Activated naive CD4-positive, alpha-beta T cell treated with anti-CD3 and anti-CD28 coated beads, Interleukin-2, amount 50 U/mL, for 16 hours (primary cell): ENCODE data around the gene STUM.

Source experiments
- DNase-seq: peaks from one replicate; pipeline ENCODE4 v3.0.0-alpha.2; 2020

The STUM gene

DNA sequence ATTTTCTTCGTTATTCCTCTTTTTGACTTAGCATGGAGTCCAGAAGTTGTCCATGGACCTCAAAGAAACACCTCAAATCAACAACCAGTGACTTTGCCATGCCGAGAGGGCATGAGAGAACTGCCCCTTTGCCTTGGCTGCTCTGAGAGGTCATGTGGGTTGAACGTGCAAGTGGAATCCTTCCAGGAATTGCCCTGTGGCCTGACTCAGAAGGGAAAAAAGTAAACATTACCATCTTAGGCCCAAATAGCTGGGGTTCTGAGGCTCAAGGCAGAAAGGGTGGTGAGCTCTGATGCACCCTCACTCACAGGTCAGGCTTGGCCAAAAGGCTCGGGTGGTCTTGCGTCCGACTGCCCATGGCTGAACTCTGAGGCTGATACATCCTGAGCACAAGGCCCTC is 15.1 kb downstream of the STUM start:
- no peak for DNase-seq

DNA sequence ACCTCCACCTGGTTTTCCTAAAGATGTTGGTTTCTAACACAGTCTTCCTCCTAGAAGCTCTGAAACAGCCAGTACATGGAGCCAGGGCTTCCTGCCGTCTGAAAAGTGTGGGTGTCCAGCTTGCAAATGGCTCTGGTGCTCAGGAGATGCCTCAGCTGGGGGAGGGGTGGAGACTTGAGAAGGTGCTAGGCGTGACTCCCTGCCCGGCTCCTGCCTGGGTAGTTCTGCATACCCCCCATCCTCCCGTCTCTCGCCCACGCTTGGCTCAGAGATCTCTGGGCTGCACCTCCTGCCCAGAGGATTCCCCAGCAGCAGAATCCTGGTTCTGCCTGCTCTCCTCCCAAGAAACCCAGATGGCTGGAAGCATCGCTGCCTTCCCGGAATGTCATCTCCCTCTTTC is 16.9 kb downstream of the STUM start:
- DNase-seq = no peak

DNA sequence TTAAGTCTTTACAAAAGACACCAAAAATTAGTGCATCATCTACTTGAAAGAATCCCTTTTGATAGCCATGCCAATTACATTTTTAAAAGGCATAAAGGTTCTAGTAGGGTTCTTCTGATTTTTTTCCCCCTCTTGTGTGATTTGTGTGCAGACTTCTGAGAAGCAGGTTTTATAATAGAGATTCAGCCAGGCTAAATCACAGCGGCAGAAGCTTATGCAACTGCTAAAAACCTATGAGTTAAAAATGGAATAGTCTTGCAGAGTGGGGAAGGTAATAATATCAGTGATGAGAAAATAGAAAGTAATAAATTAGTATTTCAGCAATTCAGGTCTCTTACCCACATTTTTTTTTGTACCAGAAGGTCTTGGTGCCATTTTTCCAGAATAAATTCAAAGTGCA is 17.7 kb downstream of the STUM start:
- DNase-seq = no peak

DNA sequence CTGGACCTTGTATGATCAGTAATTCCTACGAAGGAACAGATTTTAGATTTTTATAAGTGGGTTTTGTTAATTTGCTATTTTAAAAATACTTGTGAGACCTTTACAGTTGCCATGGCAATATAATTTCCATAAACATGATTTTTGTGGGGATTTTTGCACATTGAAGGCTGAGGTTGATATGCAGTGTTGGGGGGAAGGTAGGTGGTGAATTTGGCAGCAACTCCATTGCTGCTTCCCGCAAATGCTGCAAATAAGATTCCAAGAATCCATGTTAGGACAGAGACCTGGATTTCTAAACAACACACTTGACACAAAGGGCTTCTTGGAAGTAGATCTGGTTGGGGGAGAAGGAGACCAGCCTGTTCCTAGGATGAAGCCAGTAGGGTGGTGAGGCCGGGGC is 18.2 kb downstream of the STUM start:
- no peak for DNase-seq

DNA sequence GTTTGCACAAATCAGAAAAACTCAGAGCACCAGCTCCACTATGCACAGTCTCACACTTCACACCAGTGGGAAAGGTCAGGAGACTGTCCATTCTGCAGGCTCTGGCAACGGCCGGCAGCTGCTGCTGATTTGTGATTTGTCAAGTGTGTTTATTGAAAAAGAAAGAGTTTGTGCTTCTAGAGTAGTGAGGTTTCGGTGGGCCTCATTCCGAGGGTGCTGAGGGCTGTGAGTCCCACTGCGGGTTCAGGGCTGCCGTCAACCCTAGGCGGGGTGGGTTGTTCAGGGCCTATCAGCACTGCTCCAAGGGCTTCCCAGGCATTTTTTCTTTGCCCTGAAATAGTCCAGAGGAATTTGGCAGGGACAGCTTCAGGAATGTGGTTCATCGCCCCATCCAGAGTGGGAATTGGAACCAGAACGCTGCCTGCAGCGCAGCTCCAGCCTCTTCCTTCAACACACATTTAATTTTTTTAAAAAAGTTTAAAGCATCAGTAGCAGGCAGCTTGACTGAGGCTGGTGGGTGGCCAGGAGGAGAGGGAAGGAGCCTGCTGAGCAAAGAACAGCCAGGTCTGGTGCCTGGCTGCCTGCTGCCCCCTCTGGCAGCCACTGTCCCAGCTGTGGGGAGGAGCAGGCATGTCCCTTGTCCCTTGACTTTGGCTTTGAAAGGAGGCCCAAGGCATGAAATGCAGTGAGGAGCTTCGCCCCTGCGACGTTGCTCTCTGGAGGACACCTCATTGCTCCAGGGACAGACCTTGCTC is 19.7 kb downstream of the STUM start:
- no peak for DNase-seq

DNA sequence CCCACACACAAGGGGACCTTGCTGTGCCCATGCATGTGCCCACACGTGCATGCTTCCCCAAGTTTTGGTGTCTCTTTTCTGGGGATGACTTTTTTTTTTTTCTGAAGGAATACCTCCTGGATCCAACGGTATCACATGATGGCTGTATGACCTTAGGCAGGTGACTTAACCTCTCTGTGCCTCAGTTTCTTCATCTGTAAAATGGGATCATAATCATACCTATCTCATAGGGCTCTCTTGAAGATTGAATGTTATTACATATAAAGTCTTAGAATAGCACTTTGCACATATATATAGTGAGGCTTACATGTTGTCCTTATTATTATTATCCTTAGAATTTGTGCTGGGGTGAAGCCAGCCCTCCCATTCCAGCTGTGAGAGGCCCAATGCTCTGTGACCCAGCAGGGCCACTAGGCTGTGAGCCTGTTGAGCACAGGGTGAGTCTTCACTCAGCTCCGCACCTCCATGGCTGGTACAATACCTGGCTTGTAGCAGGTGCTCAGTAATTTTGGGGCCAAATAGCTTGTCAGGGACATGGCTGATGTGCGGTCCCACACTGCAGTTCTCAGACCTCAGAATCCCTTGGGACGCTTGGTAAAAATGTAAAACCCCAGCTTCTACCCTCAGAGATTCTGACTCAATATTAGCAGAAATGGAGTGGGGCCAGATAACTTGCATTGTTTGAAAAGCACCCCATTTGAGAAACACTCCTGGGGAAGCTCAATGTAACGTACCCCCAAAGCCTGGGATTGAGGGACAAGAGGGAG is 20.6 kb downstream of the STUM start:
- DNase-seq = no peak

DNA sequence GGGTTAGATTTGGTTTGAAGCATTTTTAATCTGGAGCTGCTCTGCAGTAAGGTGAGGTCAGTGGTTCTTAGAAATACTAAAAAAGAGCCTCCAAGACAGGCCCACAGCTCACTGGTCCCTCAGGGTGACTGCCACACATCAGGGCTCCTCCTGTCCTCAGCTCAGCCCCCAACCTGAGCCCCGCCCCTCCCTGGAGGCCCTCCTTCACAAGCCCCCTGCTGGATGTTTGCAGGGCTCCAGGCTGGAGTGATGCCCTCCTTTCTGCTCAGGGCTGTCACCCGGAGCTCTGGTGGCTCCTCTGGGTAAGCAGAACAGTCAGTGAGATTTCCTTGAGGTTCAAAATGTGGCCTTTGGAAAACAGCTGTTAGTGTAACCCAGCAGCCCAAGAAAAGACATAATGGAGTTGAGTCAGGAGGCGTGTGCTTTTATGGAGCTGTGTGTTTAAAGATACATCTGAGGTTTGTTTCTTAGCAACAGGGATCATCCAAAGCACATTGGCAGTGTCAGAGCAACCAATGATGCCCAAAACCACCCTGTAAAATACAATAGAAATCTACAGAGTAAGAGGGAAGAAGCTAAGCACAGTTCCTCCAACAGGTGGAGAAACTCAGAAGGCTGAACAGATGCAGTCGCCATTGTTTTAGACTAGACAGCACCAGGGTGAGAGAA is 21.4 kb downstream of the STUM start:
- peak; percentile 32 for DNase-seq

DNA sequence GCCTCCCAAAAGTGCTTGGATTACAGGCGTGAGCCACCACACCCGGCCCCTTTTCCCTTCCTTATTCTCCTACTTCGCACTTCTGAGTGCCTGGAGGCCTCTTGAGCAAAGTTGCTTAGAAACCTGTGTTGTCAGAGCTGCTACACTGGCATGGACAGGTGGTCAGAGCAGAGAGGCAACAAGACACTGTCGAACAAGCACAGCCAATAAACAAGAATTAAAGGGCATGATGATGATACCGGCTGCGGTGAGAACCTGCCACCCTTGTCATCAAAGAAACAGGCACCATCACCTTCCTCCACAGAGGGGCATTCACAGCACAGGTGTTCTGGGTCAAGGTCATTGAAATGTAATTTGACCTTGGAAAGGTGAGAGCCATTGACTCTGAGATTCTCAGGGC is 23.3 kb downstream of the STUM start:
- DNase-seq = no peak

DNA sequence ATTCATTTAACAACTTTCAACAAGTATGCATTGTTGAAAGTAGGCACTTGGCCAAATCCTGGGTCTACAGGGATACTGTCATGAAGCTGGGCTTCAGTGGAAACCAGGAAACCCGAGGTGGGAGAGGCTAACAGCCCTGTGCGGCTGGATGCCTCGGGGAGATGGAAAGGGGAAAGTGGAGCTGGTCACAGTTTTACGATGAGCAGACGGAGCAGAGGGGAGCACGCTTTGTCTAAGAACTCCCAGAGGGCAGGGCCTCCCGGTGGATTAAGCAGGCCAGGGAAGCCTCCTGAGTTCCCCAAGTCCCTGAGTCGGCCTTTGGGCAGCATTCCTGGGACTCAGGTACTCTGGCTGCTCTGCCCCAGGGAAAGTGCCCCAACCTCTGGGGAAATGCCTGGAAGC is 23.8 kb downstream of the STUM start:
- no peak for DNase-seq

DNA sequence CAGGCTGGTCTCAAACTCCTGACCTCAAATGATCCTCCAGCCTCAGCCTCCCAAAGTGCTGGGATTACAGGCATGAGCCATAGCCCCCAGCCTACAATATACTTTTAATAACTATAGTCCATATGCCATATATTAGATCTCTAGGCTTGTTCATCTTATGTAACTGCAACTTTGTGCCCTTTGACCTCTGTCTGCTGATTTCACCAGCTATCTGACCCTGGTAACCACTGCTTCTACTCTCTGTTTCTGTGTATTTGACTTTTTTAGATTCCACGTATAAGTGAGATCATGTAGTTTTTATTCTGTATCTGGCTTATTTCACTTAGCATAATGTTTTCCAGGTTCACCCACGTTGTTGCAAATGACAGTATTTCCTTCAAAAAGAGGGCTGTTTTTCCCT is 25.5 kb downstream of the STUM start:
- no peak for DNase-seq

DNA sequence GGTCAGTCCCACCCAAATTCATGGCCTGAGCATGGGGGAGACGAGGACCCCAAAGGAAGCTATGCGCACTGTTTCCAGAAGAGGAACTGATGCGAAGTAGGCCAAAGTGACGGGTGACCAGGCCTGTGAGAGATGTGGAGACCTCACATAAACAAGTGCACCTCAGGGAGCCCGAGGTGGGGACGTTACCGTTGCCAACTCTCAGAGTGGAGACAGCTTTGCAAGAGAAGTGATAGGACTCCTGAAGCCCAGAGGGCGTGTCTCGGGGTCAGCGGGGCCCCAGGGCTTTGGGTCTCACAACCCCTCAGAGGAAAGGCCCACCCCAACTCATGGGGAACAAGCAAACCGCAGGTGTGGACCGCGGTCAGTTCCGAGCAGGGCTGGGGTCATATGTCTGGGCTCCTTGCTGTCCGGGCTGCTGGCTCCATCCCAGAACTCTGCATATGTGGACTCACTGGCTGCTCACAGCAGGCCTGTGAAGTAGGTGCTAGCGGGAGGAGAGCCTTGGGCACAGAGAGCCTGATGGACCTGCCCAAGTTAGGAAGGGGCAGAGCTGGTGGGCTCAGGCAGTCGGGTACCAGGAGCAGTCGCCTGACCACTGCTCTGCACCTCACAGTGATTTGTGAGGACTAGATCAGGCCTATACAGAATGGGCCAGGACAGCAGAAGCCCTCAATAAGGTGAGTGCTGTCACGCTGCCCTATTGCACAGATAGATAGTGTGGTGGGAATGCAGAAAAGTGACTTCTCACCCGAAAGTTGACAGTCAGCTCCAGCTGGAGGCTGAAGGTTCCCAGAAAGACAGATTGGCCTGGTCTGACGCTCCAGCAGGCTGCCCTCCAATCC is 26.2 kb downstream of the STUM start:
- no peak for DNase-seq

DNA sequence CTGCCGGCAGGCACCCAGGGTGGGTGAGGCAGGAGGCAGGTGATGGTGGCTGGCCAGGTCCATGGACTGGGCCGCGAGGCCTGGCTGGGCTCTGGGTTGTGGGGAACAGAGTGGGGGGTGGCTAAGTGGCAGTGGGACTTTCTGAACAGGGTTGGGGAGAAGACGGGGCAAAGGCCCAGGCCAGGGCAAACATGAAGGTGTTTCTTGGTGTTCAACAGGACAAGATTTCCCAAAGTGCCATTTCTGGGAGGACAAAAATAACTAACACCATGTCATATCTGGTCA is 26.8 kb downstream of the STUM start:
- DNase-seq = no peak

DNA sequence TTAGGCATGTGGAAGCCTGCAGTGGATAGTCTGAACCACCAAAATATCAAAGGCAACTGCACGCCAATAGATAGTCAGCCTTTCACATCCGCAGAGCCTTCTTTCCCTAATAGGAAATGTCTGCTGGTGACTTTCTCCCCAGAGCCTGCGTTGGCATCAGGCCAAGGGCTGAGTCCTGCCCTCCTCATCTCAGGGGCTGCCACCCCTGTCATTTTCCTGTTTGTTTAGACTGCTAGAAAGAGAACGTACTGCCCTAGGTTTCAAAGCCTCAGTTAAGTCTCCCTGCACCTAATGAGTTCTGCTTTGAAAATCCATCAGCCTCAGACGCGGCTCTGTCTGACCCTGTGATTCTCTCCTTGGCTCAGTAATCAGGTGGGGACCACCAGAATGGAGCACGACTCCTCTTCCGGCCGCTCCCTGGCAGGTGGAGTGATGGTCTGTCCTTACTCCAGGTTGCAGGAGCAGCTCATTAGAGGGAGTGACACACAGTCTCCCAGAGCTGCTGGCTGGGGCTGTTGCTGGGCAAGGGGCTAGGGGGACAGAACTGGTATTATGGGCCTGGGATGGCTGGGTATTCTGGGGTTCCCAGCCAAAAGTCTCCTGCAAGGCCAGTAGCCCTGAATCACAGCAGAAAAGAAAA is 27.3 kb downstream of the STUM start:
- no peak for DNase-seq

DNA sequence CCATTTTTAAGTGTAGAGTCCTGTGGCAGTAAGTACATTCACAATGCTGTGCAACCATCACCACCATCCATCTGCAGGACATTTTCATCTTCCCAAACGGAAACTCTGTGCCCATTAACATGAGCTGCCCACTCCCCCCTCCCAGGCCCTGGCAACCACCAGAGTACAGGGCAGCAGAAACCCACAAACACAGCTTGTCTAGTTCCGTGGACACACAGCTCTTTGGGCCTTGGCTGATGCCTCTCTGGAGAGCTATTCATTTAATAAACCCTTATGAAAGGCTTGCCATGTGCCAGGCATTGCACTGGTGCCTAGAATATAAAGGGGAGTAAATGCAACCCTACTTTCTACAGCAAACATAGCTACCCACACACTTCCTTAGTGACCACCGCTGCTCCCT is 28.0 kb downstream of the STUM start:
- DNase-seq = no peak

DNA sequence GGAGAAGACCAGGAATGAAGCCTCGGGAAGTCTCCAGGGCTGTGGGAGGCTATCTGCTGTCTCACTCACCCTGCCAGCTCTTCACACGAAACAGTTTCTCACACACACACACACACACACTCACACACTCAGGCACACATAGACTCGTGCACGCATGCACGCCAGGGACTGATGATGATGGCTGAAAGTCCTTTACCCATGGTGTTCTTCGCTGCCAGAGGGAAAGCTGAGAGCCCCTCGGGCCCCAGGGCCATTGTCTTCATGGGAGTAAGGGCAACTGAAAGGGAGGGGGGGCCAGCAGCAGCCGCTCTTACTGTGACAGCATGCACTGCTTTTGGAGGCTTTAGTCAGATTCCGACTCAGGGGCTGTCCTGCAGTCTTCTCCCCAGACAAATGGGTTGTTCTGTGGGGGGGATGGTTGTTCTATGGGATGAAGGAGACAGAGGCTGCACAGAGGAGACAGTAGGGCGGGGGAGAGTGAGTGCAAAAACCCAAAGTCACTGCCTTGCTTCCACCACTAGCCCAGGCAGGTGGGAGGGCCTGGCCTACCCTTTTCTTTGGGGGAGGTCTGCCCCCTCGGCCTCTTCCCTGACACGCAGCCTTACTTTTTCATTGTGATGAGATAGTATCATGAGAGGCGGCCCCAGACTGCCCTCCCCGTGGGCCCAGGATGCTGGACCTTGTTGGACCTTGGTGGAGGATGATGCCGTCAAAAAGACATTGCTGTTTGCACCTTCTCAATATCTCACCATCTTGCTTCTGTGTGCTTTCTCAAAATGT is 29.0 kb downstream of the STUM start:
- DNase-seq = no peak

DNA sequence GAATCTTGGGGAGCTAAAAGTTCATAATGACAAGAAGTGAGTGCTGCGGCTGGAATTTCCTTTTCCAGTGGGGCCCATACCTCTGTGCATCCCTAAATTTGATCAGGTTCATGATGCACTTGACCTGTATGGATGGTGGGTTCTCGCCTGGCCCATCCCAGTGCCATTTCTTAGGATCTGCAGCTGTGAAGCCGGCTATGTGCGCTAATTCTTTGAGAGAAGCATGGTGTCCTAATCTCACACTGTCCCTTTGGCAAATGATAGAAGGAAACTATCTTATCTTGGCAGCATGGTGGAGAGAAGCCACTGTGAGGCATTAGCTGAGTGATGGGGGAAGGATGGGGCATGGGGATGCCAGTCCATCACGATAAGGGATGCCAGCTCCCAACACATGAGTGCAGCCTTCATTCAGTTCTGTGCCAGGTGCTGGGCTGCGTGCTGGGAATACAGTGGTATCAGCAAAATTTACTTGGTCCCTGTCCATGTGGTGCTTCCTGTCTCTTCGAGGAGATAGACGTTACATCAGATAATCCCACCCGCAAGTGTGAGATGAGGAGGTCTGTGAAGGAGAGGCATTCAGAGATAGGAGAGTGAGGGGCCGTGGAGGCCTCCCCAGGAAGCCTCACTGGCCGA is 30.5 kb downstream of the STUM start:
- no peak for DNase-seq

DNA sequence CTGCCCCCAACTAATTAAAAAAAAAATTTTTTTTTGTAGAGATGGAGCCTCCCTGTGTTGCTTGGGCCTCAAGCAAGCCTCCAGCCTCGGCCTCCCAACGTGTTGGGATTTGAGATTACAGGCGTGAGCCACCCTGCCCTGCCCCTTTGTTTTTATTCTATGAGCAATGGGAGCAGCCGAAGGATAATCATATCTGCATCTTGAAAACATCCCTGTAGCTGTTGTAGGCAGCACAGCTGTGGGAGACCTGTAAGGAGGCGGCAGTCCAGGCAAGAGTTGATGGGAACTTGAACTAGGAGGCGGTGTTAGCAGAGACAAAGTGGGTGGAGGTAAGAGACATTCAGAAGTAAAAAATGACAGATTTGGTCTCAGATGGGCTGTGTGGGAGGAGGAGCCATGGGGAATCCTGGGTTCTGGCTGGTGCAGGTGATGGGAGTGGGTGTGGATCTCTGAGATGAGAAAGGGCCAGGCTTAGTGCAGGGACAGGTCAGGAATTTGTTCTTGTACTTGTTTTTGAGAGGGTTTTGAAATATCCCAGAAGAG is 31.3 kb downstream of the STUM start:
- DNase-seq = no peak

DNA sequence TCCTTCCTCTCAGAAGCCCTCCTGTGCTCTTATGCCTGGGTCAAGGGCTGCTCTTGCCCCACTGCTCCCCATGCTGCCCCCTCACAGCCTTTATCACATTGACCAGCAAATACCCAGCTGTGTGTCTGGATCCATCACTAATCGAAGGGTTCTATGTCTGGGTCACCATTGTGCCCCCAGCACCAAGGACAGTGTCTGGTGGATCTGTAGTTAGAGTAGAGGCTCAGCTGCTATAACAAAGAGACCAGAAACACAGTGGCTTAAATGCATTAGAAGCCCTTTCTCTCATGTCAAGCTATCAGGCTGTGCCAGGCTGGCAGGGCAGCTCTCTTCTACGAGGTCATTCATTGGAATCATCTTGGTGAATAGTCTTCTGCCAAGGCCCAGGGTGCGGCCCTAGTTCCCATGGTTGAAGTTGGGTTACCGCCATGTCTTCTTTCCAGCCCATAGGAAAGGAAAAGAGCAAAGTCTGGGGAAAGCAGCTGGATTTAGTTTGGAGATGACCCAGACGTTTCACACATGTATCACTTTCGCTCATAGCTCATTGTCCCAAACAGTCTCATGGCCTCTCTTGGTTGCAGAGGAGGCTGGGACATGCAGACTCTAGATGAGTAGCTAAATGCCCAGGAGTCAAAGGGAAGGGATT is 32.2 kb downstream of the STUM start:
- no peak for DNase-seq

DNA sequence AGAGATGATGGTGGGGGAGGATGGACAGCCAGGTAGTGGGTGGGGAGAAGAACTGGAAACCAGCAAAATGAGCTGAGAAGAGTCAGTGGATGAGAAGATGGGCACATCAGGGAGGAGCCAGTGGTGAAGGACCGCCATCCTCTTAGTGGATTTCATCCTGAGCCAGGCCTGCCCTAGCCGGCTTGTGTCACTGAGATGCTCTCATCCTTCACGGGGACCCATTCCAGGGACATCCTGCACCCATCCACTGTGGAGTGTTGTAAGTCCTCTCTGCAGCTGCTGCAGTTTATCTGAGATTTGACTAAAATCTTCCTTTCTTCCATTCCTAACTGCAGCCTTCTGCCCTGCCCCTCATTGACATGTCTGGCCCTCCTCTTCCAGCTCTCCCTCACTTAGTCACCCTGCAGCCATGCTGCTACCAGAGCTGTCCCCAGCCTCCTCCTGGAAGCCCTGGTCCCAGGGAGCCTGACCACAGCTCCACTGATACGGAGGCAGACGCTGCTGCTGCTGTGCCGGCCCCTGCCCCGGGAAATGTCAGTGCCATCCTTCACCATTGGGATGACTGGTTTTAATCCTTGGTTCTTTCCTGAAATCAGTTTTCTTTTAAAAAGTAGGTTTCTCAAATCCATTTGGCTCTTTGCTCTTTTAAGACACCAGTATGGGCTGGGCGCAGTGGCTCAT is 33.2 kb downstream of the STUM start:
- no peak for DNase-seq

DNA sequence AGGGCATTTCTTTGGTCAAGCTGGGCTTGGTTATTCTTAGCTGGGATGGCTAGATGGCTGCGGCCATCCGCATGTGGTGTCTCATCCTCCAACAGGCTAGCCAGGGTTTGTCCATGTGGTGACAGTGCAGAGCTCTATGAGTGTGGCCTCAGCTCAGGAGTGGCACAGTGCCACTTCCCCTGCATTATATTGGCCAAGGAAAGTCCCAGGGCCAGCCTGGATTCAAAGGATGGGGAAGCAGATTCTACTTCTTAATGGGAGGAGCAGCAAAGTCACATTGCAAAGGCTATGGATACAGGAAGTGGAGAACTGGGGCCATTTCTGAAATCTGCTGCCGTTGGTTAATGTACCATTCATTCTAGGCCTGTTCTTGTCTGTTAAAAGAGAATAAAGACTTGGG is 34.4 kb downstream of the STUM start:
- no peak for DNase-seq
